ENCODE data around the gene SPINK1. TPM values are rescaled to one million over a fixed set of nuclear protein-coding genes. Genes with fewer than 3 reads are reported as not detected.

SPINK1 gene
- total RNA-seq, 1 donor from 2014 or later: not detected

GRCh38 chr5:147852365-147852764 lies 20.9 kb upstream of the SPINK1 start:
- TF ChIP-seq, protein P1, sequence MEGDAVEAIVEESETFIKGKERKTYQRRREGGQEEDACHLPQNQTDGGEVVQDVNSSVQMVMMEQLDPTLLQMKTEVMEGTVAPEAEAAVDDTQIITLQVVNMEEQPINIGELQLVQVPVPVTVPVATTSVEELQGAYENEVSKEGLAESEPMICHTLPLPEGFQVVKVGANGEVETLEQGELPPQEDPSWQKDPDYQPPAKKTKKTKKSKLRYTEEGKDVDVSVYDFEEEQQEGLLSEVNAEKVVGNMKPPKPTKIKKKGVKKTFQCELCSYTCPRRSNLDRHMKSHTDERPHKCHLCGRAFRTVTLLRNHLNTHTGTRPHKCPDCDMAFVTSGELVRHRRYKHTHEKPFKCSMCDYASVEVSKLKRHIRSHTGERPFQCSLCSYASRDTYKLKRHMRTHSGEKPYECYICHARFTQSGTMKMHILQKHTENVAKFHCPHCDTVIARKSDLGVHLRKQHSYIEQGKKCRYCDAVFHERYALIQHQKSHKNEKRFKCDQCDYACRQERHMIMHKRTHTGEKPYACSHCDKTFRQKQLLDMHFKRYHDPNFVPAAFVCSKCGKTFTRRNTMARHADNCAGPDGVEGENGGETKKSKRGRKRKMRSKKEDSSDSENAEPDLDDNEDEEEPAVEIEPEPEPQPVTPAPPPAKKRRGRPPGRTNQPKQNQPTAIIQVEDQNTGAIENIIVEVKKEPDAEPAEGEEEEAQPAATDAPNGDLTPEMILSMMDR (IDR thresholded peaks at IDR 0.05): no peak
- H3K4me3 ChIP-seq: no peak overlapping the region
- H3K36me3 ChIP-seq: no peaks in the 10 kb centered on the region
- intact Hi-C loops (cut with DNase I): no loop called here
- DNase-seq (no peak), ATAC-seq (no peak)
- H3K4me1 ChIP-seq: no peaks in the 10 kb centered on the region
- no peaks in the 10 kb centered on the region for H3K27me3 ChIP-seq
- no peak overlapping the region for H3K27ac ChIP-seq
- H3K9me3 ChIP-seq: no peaks in the 10 kb centered on the region

DNA sequence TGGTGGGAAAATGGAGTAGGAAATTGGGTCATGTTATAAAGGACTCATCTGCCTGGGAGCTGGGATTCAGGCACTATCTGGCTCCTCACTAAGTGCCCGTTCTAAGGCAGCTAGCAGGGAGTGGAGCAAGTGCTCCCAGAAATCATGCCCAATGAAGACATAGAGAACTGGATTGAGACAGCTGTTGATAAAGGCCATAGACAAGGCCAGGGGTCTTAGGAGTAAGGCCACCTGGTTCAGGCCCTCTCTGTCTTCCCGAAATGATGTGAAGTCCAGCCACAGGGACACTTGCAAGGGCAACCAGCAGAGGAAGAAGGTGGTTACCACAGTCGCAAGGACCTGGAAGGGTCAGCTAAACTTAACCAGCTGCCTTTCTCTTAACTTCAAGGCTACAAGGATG lies 20.1 kb upstream of the SPINK1 start:
- H3K27me3 ChIP-seq: no peaks in the 10 kb centered on the region
- H3K36me3 ChIP-seq: no peaks in the 10 kb centered on the region
- TF ChIP-seq, protein P1 (IDR thresholded peaks at IDR 0.05): no peak
- intact Hi-C loops (cut with DNase I): no loop called here
- DNase-seq: no peak
- ATAC-seq: no peak
- no peak overlapping the region for H3K4me3 ChIP-seq
- H3K9me3 ChIP-seq: no peaks in the 10 kb centered on the region
- no peak overlapping the region for H3K27ac ChIP-seq
- no peaks in the 10 kb centered on the region for H3K4me1 ChIP-seq

GRCh38 chr5:147849226-147849625 lies 17.8 kb upstream of the SPINK1 start:
- Histone ChIP-seq H3K36me3 (no peaks in the 10 kb centered on the region), H3K4me3 (no peak overlapping the region), H3K9me3 (no peaks in the 10 kb centered on the region), H3K27me3 (no peaks in the 10 kb centered on the region), H3K27ac (no peak overlapping the region), H3K4me1 (no peaks in the 10 kb centered on the region)
- DNase-seq (no peak), ATAC-seq (no peak)
- intact Hi-C loops (cut with DNase I): no loop called here
- TF ChIP-seq, protein P1 (IDR thresholded peaks at IDR 0.05): no peak

- Histone ChIP-seq H3K4me3 (no peak overlapping the region), H3K9me3 (no peaks in the 10 kb centered on the region), H3K27ac (no peak overlapping the region), H3K36me3 (no peaks in the 10 kb centered on the region), H3K27me3 (no peaks in the 10 kb centered on the region), H3K4me1 (no peaks in the 10 kb centered on the region)
- TF ChIP-seq, protein P1 (IDR thresholded peaks at IDR 0.05): no peak
- DNase-seq (no peak), ATAC-seq (no peak)
- intact Hi-C loops (cut with DNase I): no loop called here
Observed at GRCh38 chr5:147845618-147846017, 14.1 kb upstream of the SPINK1 start.

DNA sequence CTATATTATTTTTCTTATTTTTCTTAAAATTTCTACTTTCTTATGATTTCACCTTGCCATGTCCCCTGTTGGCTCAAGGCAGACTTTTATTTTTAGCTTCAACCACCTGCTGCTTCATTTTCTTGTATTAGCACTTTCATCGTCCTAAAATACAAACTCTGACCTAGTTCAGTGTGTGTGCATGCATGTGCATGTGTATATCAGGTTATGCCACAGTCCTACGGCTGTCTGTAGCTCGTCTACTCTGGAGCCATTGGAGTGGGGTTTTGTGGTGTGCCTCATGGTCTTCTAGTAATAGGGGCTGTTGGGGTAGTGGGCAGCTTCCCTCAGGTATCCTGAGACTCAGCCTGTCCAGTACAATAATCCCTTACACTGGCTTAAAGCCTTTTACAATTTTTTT lies 13.4 kb upstream of the SPINK1 start:
- no peaks in the 10 kb centered on the region for H3K27me3 ChIP-seq
- intact Hi-C loops (cut with DNase I): no loop called here
- H3K4me3 ChIP-seq: no peak overlapping the region
- H3K36me3 ChIP-seq: no peaks in the 10 kb centered on the region
- no peak overlapping the region for H3K27ac ChIP-seq
- ATAC-seq: no peak
- TF ChIP-seq, protein P1 (IDR thresholded peaks at IDR 0.05): no peak
- no peaks in the 10 kb centered on the region for H3K9me3 ChIP-seq
- DNase-seq: no peak
- H3K4me1 ChIP-seq: no peaks in the 10 kb centered on the region

DNA sequence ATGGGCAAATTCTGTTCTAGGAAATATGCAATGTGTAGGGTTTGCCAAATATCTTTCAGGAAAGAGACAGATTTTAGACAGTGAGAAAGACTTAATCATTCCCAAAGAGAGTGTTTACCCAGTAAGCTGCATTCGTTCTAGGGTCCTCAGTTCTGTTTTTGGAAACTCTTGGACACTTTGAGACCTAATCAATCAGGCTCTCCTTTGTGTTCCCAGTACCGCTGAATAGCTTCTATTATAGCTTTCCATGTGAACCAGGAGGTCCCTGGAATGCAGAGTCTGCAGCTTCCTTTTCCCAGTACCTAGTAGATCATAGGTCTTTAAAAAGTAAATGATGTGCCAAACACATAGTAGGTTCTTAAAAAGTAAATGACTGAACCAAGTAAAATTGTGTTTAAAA lies 11.4 kb upstream of the SPINK1 start:
- no peak overlapping the region for H3K4me3 ChIP-seq
- ATAC-seq: no peak

More for the DNA sequence above, 11.4 kb upstream of the SPINK1 start:
- DNase-seq: no peak
- no peaks in the 10 kb centered on the region for H3K9me3 ChIP-seq
- H3K36me3 ChIP-seq: no peaks in the 10 kb centered on the region
- H3K27ac ChIP-seq: no peak overlapping the region
- intact Hi-C loops (cut with DNase I): no loop called here
- no peaks in the 10 kb centered on the region for H3K27me3 ChIP-seq
- H3K4me1 ChIP-seq: no peaks in the 10 kb centered on the region
- TF ChIP-seq, protein P1 (IDR thresholded peaks at IDR 0.05): no peak

Data from upper lobe of right lung (tissue), 1 donor.